ENCODE measurements around the gene DOLK. TPM values are rescaled to one million over a fixed set of nuclear protein-coding genes. Genes with fewer than 3 reads are reported as not detected.
A peak's percentile ranks its signal among the peaks of the same experiment; 100 is the strongest.

Gene DOLK
- total RNA-seq, 1 experiment from 2014 or later, result 20.1 TPM

DNA sequence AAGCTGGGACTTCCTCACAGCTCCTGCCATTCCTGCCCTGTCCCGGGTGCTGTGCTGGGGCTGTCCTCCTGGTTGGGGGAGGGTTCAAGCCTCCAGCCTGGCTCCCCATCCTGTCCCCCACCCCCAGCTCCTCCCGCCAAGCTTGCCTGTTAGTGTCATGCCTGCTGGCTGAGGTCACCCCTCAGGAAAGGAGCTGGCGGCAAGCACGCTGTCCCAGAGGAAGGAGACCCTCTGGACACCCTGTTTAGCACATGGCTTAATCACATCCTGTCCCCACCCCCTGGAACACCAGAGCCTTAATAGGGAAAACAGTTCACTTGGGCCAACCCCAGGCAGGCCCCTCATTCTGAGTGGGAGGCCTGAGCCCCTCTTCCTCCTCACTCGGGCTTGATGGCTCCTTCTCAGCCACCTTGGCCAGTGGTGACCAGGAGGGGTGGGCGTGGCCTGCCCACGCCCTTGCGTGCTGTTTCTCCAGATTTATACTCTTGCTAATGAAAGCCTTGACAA lies 35.8 kb downstream of the DOLK start:
- Histone ChIP-seq H3K4me2 (ENCODE audit: insufficient read depth, insufficient read length, low read length) (no peak overlapping the region), H4K91ac (ENCODE audit: insufficient read length, low read depth, low read length) (no peak overlapping the region)
- peak; percentile 62 for DNase-seq

More for the DNA sequence above, 35.8 kb downstream of the DOLK start:
- Histone ChIP-seq H3K9me3 (ENCODE audit: control insufficient read depth, low read depth, low read length) (no peaks in the 10 kb centered on the region), H3K4me1 (ENCODE audit: insufficient read depth, low read length) (peaks cover 5% of the 10 kb centered on the region; the same call in 1 of the 2 replicates), H3K79me2 (ENCODE audit: insufficient read depth, low read length) (peaks cover 7% of the 10 kb centered on the region; the same call in 1 of the 2 replicates), H3K79me1 (ENCODE audit: insufficient read depth, low read depth, low read length, poor library complexity, severe bottlenecking) (peaks cover 7% of the 10 kb centered on the region), H2BK15ac (ENCODE audit: low read depth, low read length) (no peak overlapping the region), H2BK20ac (ENCODE audit: low read depth, low read length, poor library complexity, severe bottlenecking) (no peak overlapping the region), H3K56ac (ENCODE audit: insufficient read length, low read depth, low read length) (no peak overlapping the region), H3K23ac (ENCODE audit: insufficient read length, low read depth, low read length) (no peak overlapping the region), H2BK12ac (ENCODE audit: insufficient read length, low read depth, low read length) (no peak overlapping the region), H3K14ac (ENCODE audit: insufficient read depth, low read length) (peak overlapping the region; percentile 67), H2AK5ac (ENCODE audit: insufficient read length, low read length) (no peak overlapping the region), H4K5ac (ENCODE audit: insufficient read length, low read depth, low read length) (no peak overlapping the region), H2BK120ac (ENCODE audit: low read depth, low read length, poor library complexity, severe bottlenecking) (no peak overlapping the region), H3K4ac (ENCODE audit: low read depth, low read length) (no peak overlapping the region), H2BK5ac (ENCODE audit: insufficient read length, low read length) (no peak overlapping the region), H4K8ac (replicated peaks; ENCODE audit: insufficient read length, low read depth, low read length) (no peak overlapping the region), H3T11ph (ENCODE audit: low read length) (no peak overlapping the region), H4K20me1 (ENCODE audit: control insufficient read depth, insufficient read depth, insufficient read length) (no peaks in the 10 kb centered on the region), H3K27me3 (ENCODE audit: insufficient read depth, low read length) (no peaks in the 10 kb centered on the region), H3K9ac (ENCODE audit: extremely low read depth, insufficient read length, low read length) (no peak overlapping the region), H2AFZ (ENCODE audit: low read length) (no peak overlapping the region), H3K23me2 (ENCODE audit: insufficient read length, low read depth, low read length, poor library complexity, severe bottlenecking) (no peaks in the 10 kb centered on the region), H3K27ac (ENCODE audit: insufficient read length, low read depth, low read length) (peak overlapping the region; percentile 3), H3K18ac (ENCODE audit: insufficient read length, low read depth, low read length) (no peak overlapping the region)
- Mint-ChIP-seq H3K27me3 (ENCODE audit: low read depth) (peaks cover 2% of the 10 kb centered on the region; the same call in 1 of the 2 replicates), H3K36me3 (ENCODE audit: insufficient read depth in 1 of 3, low read depth in 3 of 3) (peaks cover 47 to 78% (median 57%) of the 10 kb centered on the region in 3 experiments), H3K4me1 (peaks cover 29 to 30% of the 10 kb centered on the region in 2 experiments), H3K27ac (peak overlapping the region; percentile 80 to 99 (median 94); a peak in 5 of 7 replicates), H3K9me3 (no peaks in the 10 kb centered on the region), H3K4me3 (peak overlapping the region in 1 of 2 experiments; percentile 48; a peak in 1 of 5 replicates)
- TF ChIP-seq, protein P1, sequence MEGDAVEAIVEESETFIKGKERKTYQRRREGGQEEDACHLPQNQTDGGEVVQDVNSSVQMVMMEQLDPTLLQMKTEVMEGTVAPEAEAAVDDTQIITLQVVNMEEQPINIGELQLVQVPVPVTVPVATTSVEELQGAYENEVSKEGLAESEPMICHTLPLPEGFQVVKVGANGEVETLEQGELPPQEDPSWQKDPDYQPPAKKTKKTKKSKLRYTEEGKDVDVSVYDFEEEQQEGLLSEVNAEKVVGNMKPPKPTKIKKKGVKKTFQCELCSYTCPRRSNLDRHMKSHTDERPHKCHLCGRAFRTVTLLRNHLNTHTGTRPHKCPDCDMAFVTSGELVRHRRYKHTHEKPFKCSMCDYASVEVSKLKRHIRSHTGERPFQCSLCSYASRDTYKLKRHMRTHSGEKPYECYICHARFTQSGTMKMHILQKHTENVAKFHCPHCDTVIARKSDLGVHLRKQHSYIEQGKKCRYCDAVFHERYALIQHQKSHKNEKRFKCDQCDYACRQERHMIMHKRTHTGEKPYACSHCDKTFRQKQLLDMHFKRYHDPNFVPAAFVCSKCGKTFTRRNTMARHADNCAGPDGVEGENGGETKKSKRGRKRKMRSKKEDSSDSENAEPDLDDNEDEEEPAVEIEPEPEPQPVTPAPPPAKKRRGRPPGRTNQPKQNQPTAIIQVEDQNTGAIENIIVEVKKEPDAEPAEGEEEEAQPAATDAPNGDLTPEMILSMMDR (conservative IDR thresholded peaks at IDR 0.05), result no peak
- WGBS (ENCODE audit: extremely low coverage, insufficient read length, low lambda C conversion rate), result no CpG with 5 or more reads among the region's 8 CpGs
